Natural killer cell treated with Interleukin-12 subunit alpha and Interleukin-12 subunit beta and Interleukin-15 and Interleukin-18, amount 100 ng/mL, for 72 hours (primary cell): Measurements from ENCODE around the gene TEX38. TPM values are rescaled to one million over a fixed set of nuclear protein-coding genes. Genes with fewer than 3 reads are reported as not detected.

Experiments used
- ATAC-seq, 2 donors: fragments of 150-1000 bp; cut with Tn5 transposase in 1 of 2; sonication (Bioruptor Pico), chemical (Tn5 transposase) in 1 of 2; 2 replicates each; pipeline ENCODE4 v1.10.0; 2021
- DNase-seq: peaks from one replicate; pipeline ENCODE4 v3.0.0; 2022; ENCODE audit warnings: low spot score
- H3K27ac Mint-ChIP-seq, 2 donors: 1 replicate in 1 of 2; 2 replicates in 1 of 2; pipeline ENCODE4 v1.8.0; 2022; ENCODE audit warnings: mixed read lengths in 2 of 2, mild to moderate bottlenecking in 1 of 2, moderate library complexity in 1 of 2
- H3K27me3 Mint-ChIP-seq, 2 donors: 1 replicate in 1 of 2; 2 replicates in 1 of 2; pipeline ENCODE4 v1.8.0; 2022; ENCODE audit warnings: mixed read lengths in 2 of 2
- H3K36me3 Mint-ChIP-seq: one replicate; pipeline ENCODE4 v1.8.0; 2022; ENCODE audit warnings: mixed read lengths
- H3K4me1 Mint-ChIP-seq, 2 donors: 1 replicate in 1 of 2; 2 replicates in 1 of 2; pipeline ENCODE4 v1.8.0; 2022; ENCODE audit warnings: low read depth in 2 of 2, mixed read lengths in 2 of 2, mild to moderate bottlenecking in 1 of 2
- H3K4me3 Mint-ChIP-seq: one replicate; pipeline ENCODE4 v1.8.0; 2022; ENCODE audit warnings: mixed read lengths
- H3K9me3 Mint-ChIP-seq: 2 replicates; pipeline ENCODE4 v1.8.0; 2022; ENCODE audit warnings: mixed read lengths
- total RNA-seq, 2 donors: library from RNA; stranded (reverse); gene quantifications; one replicate each; pipeline ENCODE4 v1.2.3, GENCODE V29; 2022

TEX38 gene
- total RNA-seq: under 1 TPM in 1 of 2 donors, not detected in 1; 0.59 TPM

DNA sequence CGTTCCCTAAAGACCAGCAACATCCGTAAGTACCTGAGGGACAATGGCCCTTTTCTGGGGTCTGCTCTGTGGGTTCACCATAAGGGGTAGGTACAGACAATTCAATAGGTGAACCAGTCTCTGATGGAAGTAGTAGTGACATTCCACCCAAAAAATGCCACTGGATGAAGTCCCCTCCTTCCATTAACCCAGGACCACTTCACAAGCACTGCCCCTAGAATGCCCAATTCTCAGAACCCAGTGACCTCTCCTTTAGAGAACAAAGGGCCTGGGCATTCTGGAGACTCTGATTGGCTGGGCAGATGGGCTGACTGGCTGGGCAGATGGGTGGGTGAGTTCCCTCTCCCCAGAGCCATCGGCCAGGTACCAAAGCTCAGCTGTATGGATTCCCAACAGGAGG, at the start of gene TEX38:
Gene TEX38 (plus strand): TSS at position 301 of the 400 bp plus-strand sequence. CDS start 81 bp downstream, at position 382.
- no peak within 1 kb of the TSS for H3K27ac Mint-ChIP-seq
- H3K4me1 Mint-ChIP-seq: peaks cover 21 to 24% of the 10 kb centered on the region in 2 donors
- DNase-seq: no peak
- no peaks in the 10 kb centered on the region for H3K9me3 Mint-ChIP-seq
- no peak for ATAC-seq
- H3K4me3 Mint-ChIP-seq: no peak within 1 kb of the TSS
- no peaks in the 10 kb centered on the region for H3K36me3 Mint-ChIP-seq
- H3K27me3 Mint-ChIP-seq: no peaks in the 10 kb centered on the region

- H3K4me1 Mint-ChIP-seq: peaks cover 10 to 11% of the 10 kb centered on the region in 2 donors
- H3K27me3 Mint-ChIP-seq: no peaks in the 10 kb centered on the region
- H3K36me3 Mint-ChIP-seq: no peaks in the 10 kb centered on the region
- H3K9me3 Mint-ChIP-seq: no peaks in the 10 kb centered on the region
- H3K4me3 Mint-ChIP-seq: no peak overlapping the region
- no peak overlapping the region for H3K27ac Mint-ChIP-seq
- ATAC-seq (no peak), DNase-seq (no peak)
Measured at GRCh38 chr1:46621930-46622329, 49.7 kb upstream of the TEX38 start.

- DNase-seq (no peak), ATAC-seq (no peak)
Measured at GRCh38 chr1:46622344-46622743, 49.3 kb upstream of the TEX38 start.

GRCh38 chr1:46623743-46624644, 47.7 kb upstream of the TEX38 start:
- no peaks in the 10 kb centered on the region for H3K27me3 Mint-ChIP-seq
- no peak overlapping the region for H3K4me3 Mint-ChIP-seq
- H3K27ac Mint-ChIP-seq: no peak overlapping the region
- peaks cover 0 to 2% of the 10 kb centered on the region in 2 donors for H3K4me1 Mint-ChIP-seq
- no peaks in the 10 kb centered on the region for H3K36me3 Mint-ChIP-seq
- no peaks in the 10 kb centered on the region for H3K9me3 Mint-ChIP-seq
- DNase-seq (no peak), ATAC-seq (no peak)

More at GRCh38 chr1:46622344-46622743, 49.3 kb upstream of the TEX38 start:
- Mint-ChIP-seq H3K27ac (no peak overlapping the region), H3K9me3 (no peaks in the 10 kb centered on the region), H3K4me1 (peaks cover 6 to 7% of the 10 kb centered on the region in 2 donors), H3K36me3 (no peaks in the 10 kb centered on the region), H3K4me3 (no peak overlapping the region), H3K27me3 (no peaks in the 10 kb centered on the region)

DNA sequence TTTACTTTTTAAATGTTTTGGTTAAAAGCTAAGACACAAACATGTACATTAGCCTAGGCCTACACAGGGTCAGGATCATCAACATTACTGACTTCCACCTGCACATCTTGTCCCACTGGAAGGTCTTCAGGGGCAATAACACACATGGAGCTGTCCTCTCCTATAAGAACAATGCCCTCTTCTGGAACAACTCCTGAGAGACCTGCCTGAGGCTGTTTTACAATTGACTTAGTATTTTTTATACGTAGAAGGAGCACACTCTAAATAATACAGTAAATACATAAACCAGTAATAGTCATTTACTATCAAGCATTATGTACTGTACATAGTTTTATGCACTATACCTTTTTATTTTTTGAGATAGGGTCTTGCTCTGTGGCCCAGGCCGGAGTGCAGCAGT, 40.9 kb upstream of the TEX38 start:
- Mint-ChIP-seq H3K36me3 (no peaks in the 10 kb centered on the region), H3K4me3 (no peak overlapping the region)
- ATAC-seq: no peak

GRCh38 chr1:46635205-46635604, 36.4 kb upstream of the TEX38 start:
- H3K4me3 Mint-ChIP-seq: no peak overlapping the region
- H3K9me3 Mint-ChIP-seq: no peaks in the 10 kb centered on the region
- no peaks in the 10 kb centered on the region for H3K36me3 Mint-ChIP-seq
- H3K27ac Mint-ChIP-seq: no peak overlapping the region
- no peaks in the 10 kb centered on the region for H3K4me1 Mint-ChIP-seq
- DNase-seq (no peak), ATAC-seq (no peak)
- H3K27me3 Mint-ChIP-seq: no peaks in the 10 kb centered on the region

More for the DNA sequence above, 40.9 kb upstream of the TEX38 start:
- Mint-ChIP-seq H3K9me3 (no peaks in the 10 kb centered on the region), H3K27me3 (no peaks in the 10 kb centered on the region), H3K27ac (no peak overlapping the region), H3K4me1 (no peaks in the 10 kb centered on the region)
- DNase-seq: no peak

DNA sequence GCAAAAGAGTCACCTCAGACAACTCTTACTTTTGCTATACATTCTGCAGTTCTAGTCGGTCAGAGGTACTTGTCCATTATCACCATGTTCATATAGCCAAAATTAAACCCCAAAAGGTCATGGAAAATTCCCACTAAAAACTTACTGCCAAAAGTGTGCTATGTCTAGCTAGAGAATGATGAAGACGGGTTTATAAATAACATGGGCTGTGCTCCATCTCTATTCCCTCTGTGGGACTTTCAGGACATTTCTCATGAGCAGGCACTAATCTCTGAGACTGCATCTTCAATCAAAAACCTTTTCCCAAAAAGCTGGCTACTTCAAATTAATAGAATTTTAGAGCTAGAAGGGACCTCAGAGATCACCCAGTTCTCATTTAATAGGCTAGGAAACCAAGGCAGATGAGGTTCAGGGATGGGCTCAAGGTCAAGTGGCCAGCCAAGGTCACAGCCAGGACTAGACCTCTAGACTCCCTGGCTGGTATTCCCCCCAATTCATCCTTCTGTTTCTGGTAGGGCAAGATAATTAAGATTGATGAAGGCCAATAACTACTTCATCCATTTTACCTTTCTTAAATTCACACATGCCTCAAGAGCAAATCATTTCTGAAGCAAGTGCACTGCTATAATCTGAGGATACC, 34.1 kb upstream of the TEX38 start:
- Mint-ChIP-seq H3K36me3 (no peaks in the 10 kb centered on the region), H3K27me3 (no peaks in the 10 kb centered on the region), H3K27ac (no peak overlapping the region), H3K9me3 (no peaks in the 10 kb centered on the region), H3K4me3 (no peak overlapping the region), H3K4me1 (no peaks in the 10 kb centered on the region)
- ATAC-seq (no peak), DNase-seq (no peak)

GRCh38 chr1:46638921-46639320, 32.7 kb upstream of the TEX38 start:
- Mint-ChIP-seq H3K27ac (no peak overlapping the region), H3K4me1 (no peaks in the 10 kb centered on the region), H3K4me3 (no peak overlapping the region), H3K9me3 (no peaks in the 10 kb centered on the region), H3K36me3 (no peaks in the 10 kb centered on the region), H3K27me3 (no peaks in the 10 kb centered on the region)
- DNase-seq: no peak
- no peak for ATAC-seq

- Mint-ChIP-seq H3K9me3 (no peaks in the 10 kb centered on the region), H3K4me1 (no peaks in the 10 kb centered on the region), H3K27ac (no peak overlapping the region), H3K36me3 (no peaks in the 10 kb centered on the region), H3K27me3 (no peaks in the 10 kb centered on the region), H3K4me3 (no peak overlapping the region)
- DNase-seq: no peak
- no peak for ATAC-seq
Measured at GRCh38 chr1:46639547-46639946, 32.1 kb upstream of the TEX38 start.

DNA sequence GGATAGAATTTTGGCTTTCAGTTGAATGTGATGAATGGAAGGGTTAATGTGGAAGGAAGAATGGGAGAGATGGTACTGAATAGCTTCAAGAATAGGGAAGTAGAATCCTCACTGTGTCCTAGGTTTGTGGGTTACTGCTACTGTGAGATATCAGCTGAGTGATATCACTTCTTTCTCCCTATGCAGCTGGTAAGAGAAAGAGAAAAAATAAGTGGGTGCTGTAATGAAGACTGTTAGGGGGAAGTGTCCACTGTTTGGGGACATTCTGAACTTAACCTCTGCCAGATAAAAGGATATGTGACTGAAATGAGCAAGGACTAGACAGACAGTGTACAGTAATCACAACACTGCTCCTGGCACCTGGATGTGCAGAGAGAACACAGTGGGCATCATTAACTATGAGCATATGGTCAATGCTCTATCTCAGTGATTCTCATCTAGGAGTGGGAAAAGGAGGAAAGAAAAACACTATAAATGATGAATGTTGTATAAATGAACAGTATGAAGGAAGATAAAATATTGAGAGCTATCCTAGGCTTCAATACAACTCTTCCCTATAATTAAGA, 29.5 kb upstream of the TEX38 start:
- Mint-ChIP-seq H3K9me3 (no peaks in the 10 kb centered on the region), H3K27ac (no peak overlapping the region), H3K27me3 (no peaks in the 10 kb centered on the region), H3K4me1 (no peaks in the 10 kb centered on the region), H3K36me3 (peaks cover 5% of the 10 kb centered on the region), H3K4me3 (no peak overlapping the region)
- ATAC-seq: no peak
- DNase-seq: no peak

GRCh38 chr1:46643368-46643775, 28.3 kb upstream of the TEX38 start:
- H3K4me3 Mint-ChIP-seq: no peak overlapping the region
- no peaks in the 10 kb centered on the region for H3K9me3 Mint-ChIP-seq
- no peaks in the 10 kb centered on the region for H3K27me3 Mint-ChIP-seq
- no peaks in the 10 kb centered on the region for H3K4me1 Mint-ChIP-seq
- H3K27ac Mint-ChIP-seq: no peak overlapping the region
- peaks cover 10% of the 10 kb centered on the region for H3K36me3 Mint-ChIP-seq
- ATAC-seq (no peak), DNase-seq (no peak)

DNA sequence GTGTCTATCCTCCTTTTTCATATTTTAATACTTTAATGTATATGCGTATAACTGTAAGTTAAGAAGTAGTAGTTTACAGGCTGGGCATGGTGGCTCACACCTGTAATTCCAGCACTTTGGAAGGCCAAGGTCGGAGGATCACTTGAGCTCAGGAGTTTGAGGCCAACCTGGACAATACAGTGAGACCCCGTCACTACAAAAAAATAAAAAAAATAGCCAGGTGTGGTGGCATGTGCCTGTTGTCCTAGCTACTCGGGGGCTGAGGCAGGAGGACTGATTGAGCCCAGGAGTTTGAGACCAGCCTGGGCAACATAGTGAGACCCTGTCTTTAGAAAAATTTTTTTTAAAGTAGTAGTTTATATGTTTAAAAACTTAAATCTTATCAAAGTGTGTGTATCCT, 25.8 kb upstream of the TEX38 start:
- no peak for DNase-seq
- H3K27me3 Mint-ChIP-seq: no peaks in the 10 kb centered on the region
- H3K36me3 Mint-ChIP-seq: peaks cover 17% of the 10 kb centered on the region
- no peaks in the 10 kb centered on the region for H3K4me1 Mint-ChIP-seq
- no peak overlapping the region for H3K4me3 Mint-ChIP-seq
- no peak overlapping the region for H3K27ac Mint-ChIP-seq
- no peak for ATAC-seq
- H3K9me3 Mint-ChIP-seq: peaks cover 2% of the 10 kb centered on the region

GRCh38 chr1:46646331-46646730, 25.3 kb upstream of the TEX38 start:
- ATAC-seq: no peak
- H3K9me3 Mint-ChIP-seq: peaks cover 2% of the 10 kb centered on the region
- H3K36me3 Mint-ChIP-seq: peaks cover 18% of the 10 kb centered on the region
- H3K4me1 Mint-ChIP-seq: no peaks in the 10 kb centered on the region
- no peaks in the 10 kb centered on the region for H3K27me3 Mint-ChIP-seq
- H3K4me3 Mint-ChIP-seq: no peak overlapping the region
- DNase-seq: no peak
- H3K27ac Mint-ChIP-seq: no peak overlapping the region

GRCh38 chr1:46646844-46647243, 24.8 kb upstream of the TEX38 start:
- DNase-seq (no peak), ATAC-seq (no peak)
- H3K4me1 Mint-ChIP-seq: no peaks in the 10 kb centered on the region
- no peak overlapping the region for H3K27ac Mint-ChIP-seq
- H3K9me3 Mint-ChIP-seq: peaks cover 2% of the 10 kb centered on the region
- H3K27me3 Mint-ChIP-seq: no peaks in the 10 kb centered on the region
- peaks cover 18% of the 10 kb centered on the region for H3K36me3 Mint-ChIP-seq
- no peak overlapping the region for H3K4me3 Mint-ChIP-seq
